Panc1 (cell line): ENCODE data around the gene SHBG.

Experiments used
- POLR2AphosphoS5 ChIP-seq: IDR thresholded peaks from 2 replicates; pipeline ENCODE4 v1.6.1; 2012; ENCODE audit warnings: mild to moderate bottlenecking, low read depth, low read length, moderate library complexity
- SIN3A ChIP-seq: IDR thresholded peaks from 2 replicates; pipeline ENCODE4 v1.6.1; 2012; ENCODE audit warnings: low read depth, mild to moderate bottlenecking, low read length, moderate library complexity, borderline replicate concordance; ENCODE audit not compliant: insufficient read depth
- TF ChIP-seq, protein P1 (sequence below): fragments of 450-650 bp; IDR thresholded peaks from 2 replicates; pipeline ENCODE4 v1.5.1; 2017; ENCODE audit warnings: mild to moderate bottlenecking
- TF ChIP-seq, protein P2 (sequence below), 2 experiments: IDR thresholded peaks; 2 replicates each; pipeline ENCODE4 v1.6.1; 2011 to 2012; ENCODE audit warnings: low read depth in 2 of 2, control low read depth in 1 of 2, low read length in 1 of 2, mild to moderate bottlenecking in 1 of 2, moderate library complexity in 1 of 2; ENCODE audit not compliant: insufficient read depth in 1 of 2

DNA sequence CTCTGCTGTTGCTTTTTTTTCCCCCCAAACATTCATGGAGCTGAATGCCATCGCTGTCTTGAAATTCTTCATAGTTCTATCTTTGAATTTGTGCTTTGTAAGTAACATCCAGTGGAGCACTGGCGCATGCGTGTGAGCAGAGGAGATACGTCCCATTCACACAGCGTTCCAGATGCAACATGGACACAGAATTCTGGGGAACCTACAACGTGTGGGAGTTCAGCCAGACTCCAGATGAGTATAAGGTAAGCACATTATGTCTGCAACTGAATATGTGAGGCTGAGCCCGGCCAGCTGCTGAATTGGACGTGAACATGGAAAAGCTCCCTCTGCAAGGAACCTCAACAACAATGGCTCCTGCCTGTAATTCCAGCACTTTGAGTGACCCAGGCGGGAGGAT lies 16.5 kb downstream of the SHBG start:
- TF ChIP-seq, protein P1, sequence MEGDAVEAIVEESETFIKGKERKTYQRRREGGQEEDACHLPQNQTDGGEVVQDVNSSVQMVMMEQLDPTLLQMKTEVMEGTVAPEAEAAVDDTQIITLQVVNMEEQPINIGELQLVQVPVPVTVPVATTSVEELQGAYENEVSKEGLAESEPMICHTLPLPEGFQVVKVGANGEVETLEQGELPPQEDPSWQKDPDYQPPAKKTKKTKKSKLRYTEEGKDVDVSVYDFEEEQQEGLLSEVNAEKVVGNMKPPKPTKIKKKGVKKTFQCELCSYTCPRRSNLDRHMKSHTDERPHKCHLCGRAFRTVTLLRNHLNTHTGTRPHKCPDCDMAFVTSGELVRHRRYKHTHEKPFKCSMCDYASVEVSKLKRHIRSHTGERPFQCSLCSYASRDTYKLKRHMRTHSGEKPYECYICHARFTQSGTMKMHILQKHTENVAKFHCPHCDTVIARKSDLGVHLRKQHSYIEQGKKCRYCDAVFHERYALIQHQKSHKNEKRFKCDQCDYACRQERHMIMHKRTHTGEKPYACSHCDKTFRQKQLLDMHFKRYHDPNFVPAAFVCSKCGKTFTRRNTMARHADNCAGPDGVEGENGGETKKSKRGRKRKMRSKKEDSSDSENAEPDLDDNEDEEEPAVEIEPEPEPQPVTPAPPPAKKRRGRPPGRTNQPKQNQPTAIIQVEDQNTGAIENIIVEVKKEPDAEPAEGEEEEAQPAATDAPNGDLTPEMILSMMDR = no peak
- TF ChIP-seq POLR2AphosphoS5 = no peak
- TF ChIP-seq, protein P2, sequence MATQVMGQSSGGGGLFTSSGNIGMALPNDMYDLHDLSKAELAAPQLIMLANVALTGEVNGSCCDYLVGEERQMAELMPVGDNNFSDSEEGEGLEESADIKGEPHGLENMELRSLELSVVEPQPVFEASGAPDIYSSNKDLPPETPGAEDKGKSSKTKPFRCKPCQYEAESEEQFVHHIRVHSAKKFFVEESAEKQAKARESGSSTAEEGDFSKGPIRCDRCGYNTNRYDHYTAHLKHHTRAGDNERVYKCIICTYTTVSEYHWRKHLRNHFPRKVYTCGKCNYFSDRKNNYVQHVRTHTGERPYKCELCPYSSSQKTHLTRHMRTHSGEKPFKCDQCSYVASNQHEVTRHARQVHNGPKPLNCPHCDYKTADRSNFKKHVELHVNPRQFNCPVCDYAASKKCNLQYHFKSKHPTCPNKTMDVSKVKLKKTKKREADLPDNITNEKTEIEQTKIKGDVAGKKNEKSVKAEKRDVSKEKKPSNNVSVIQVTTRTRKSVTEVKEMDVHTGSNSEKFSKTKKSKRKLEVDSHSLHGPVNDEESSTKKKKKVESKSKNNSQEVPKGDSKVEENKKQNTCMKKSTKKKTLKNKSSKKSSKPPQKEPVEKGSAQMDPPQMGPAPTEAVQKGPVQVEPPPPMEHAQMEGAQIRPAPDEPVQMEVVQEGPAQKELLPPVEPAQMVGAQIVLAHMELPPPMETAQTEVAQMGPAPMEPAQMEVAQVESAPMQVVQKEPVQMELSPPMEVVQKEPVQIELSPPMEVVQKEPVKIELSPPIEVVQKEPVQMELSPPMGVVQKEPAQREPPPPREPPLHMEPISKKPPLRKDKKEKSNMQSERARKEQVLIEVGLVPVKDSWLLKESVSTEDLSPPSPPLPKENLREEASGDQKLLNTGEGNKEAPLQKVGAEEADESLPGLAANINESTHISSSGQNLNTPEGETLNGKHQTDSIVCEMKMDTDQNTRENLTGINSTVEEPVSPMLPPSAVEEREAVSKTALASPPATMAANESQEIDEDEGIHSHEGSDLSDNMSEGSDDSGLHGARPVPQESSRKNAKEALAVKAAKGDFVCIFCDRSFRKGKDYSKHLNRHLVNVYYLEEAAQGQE (IDR thresholded peaks at IDR 0.05; ENCODE audit: insufficient read depth in 1 of 2, low read depth in 2 of 2, low read length in 1 of 2) = no peak
- no peak for TF ChIP-seq SIN3A
